ENCODE results near the gene OTOP1.
"Not testable (repeated sequence)": the region's sequence is repeated elsewhere in the genome, so short reads cannot be mapped to it uniquely, and the experiment has no call there.

OTOP1 gene

DNA sequence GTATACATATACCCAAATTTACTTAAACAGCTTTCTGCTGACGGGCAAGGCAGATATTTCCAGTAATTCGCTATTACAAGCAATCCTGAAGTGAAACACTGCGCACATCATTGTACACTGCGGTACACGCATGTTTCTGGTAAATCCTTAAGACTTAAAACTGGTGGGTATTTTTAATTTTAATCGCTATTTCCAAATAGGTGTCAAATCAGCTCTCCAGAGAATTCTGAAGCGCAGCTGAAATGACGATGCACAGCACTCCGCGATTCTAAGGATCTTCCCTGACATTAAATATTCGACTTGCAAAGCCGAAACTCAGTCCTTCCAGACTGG, 20.9 kb upstream of the OTOP1 start:
- peaks cover 42% of the 10 kb centered on the region for H3K4me1 Mint-ChIP-seq
- H3K27ac Mint-ChIP-seq = peak overlapping the region; percentile 99
- no peaks in the 10 kb centered on the region for H3K9me3 Mint-ChIP-seq
- H3K36me3 Mint-ChIP-seq (ENCODE audit: low read depth) = peaks cover 26% of the 10 kb centered on the region
- no peak for DNase-seq
- H3K4me3 Mint-ChIP-seq = peak overlapping the region; percentile 95
- H3K27me3 Mint-ChIP-seq (ENCODE audit: low read depth, poor library complexity) = peaks cover 16% of the 10 kb centered on the region
- TF ChIP-seq, protein P1, sequence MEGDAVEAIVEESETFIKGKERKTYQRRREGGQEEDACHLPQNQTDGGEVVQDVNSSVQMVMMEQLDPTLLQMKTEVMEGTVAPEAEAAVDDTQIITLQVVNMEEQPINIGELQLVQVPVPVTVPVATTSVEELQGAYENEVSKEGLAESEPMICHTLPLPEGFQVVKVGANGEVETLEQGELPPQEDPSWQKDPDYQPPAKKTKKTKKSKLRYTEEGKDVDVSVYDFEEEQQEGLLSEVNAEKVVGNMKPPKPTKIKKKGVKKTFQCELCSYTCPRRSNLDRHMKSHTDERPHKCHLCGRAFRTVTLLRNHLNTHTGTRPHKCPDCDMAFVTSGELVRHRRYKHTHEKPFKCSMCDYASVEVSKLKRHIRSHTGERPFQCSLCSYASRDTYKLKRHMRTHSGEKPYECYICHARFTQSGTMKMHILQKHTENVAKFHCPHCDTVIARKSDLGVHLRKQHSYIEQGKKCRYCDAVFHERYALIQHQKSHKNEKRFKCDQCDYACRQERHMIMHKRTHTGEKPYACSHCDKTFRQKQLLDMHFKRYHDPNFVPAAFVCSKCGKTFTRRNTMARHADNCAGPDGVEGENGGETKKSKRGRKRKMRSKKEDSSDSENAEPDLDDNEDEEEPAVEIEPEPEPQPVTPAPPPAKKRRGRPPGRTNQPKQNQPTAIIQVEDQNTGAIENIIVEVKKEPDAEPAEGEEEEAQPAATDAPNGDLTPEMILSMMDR (IDR thresholded peaks at IDR 0.05) = no peak

DNA sequence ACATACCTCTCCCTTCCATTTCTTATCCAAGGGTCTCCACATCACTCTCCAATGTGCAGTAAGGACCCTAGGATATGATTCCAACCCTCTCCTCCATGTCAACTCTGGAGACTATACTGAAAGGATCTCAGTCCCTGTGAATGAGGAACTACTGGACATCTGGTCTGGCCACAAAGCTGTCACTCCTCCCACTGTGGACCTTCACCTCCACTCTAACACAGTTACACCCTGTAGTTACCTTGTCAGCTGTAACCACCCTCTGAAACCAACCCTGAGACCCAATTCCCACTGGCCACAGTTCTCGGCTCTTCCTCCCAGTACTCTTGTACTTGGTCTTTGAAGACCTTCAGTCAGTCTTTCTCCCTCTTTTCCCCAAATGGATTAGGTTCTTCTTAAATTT, 18.4 kb upstream of the OTOP1 start:
- no peak for DNase-seq
- Mint-ChIP-seq H3K36me3 (ENCODE audit: low read depth) (peaks cover 42% of the 10 kb centered on the region), H3K4me1 (peaks cover 30% of the 10 kb centered on the region), H3K9me3 (no peaks in the 10 kb centered on the region), H3K27me3 (ENCODE audit: low read depth, poor library complexity) (no peaks in the 10 kb centered on the region), H3K4me3 (no peak overlapping the region), H3K27ac (no peak overlapping the region)
- TF ChIP-seq, protein P1 (IDR thresholded peaks at IDR 0.05) = no peak

DNA sequence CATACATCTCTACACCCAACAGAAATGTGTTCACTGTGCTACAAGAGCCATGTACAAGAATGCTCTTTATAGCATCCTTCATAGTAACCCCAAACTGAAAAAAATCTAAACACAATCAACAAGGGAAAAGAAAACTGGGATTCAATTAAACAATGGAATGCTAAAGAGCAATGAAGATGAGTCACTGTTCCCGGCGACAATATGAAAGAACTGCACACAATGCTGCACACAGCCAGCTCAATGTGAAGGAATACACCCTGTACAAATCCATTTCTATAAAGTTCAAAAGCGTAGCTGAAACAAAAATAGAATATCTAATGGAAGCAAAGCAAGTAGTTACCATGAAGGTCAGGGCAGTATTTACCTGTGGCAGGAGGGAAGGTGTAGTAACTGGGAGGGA, 12.8 kb upstream of the OTOP1 start:
- H3K9me3 Mint-ChIP-seq; H3K4me3 Mint-ChIP-seq; H3K4me1 Mint-ChIP-seq; DNase-seq; H3K27me3 Mint-ChIP-seq (ENCODE audit: low read depth, poor library complexity); H3K27ac Mint-ChIP-seq: not testable (repeated sequence)
- peaks cover 69% of the 10 kb centered on the region for H3K36me3 Mint-ChIP-seq (ENCODE audit: low read depth)

GRCh38 chr4:4233610-4234009, 6.9 kb upstream of the OTOP1 start:
- TF ChIP-seq, protein P1 (IDR thresholded peaks at IDR 0.05) = no peak
- Mint-ChIP-seq H3K9me3 (peaks cover 29% of the 10 kb centered on the region), H3K4me1 (no peaks in the 10 kb centered on the region), H3K27me3 (ENCODE audit: low read depth, poor library complexity) (peaks cover 43% of the 10 kb centered on the region), H3K27ac (no peak overlapping the region), H3K36me3 (ENCODE audit: low read depth) (peaks cover 42% of the 10 kb centered on the region), H3K4me3 (no peak overlapping the region)
- no peak for DNase-seq

GRCh38 chr4:4228356-4228668, 1.6 kb upstream of the OTOP1 start:
- TF ChIP-seq, protein P1 (IDR thresholded peaks at IDR 0.05) = no peak
- peaks cover 15% of the 10 kb centered on the region for H3K36me3 Mint-ChIP-seq (ENCODE audit: low read depth)
- no peak overlapping the region for H3K4me3 Mint-ChIP-seq
- peaks cover 92% of the 10 kb centered on the region for H3K27me3 Mint-ChIP-seq (ENCODE audit: low read depth, poor library complexity)
- H3K9me3 Mint-ChIP-seq = peaks cover 41% of the 10 kb centered on the region
- H3K27ac Mint-ChIP-seq = no peak overlapping the region
- DNase-seq = no peak
- peaks cover 8% of the 10 kb centered on the region for H3K4me1 Mint-ChIP-seq

GRCh38 chr4:4227510-4228355, 1.0 kb upstream of the OTOP1 start:
- Mint-ChIP-seq H3K27ac (no peak overlapping the region), H3K9me3 (peaks cover 36% of the 10 kb centered on the region), H3K4me1 (peaks cover 8% of the 10 kb centered on the region), H3K27me3 (ENCODE audit: low read depth, poor library complexity) (peaks cover 93% of the 10 kb centered on the region), H3K36me3 (ENCODE audit: low read depth) (peaks cover 9% of the 10 kb centered on the region), H3K4me3 (peak overlapping the region; percentile 64)
- TF ChIP-seq, protein P1 (IDR thresholded peaks at IDR 0.05) = no peak
- DNase-seq = peak; percentile 16
